Loucy (cell line): ENCODE data around the gene TMEM269.

Experiments used
- H2AFZ ChIP-seq: fragments of 200-600 bp; sonication (generic); 2 replicates; pipeline ENCODE4 v1.6.0; 2016; ENCODE audit warnings: antibody characterized with exemption, mild to moderate bottlenecking, low read length, moderate library complexity
- H3F3A ChIP-seq: fragments of 200-600 bp; 2 replicates; pipeline ENCODE4 v1.6.0; 2016; ENCODE audit warnings: antibody characterized with exemption, low read depth, mild to moderate bottlenecking
- H3K27me3 ChIP-seq: fragments of 200-600 bp; sonication (generic); 2 replicates; pipeline ENCODE4 v1.6.1; 2014; ENCODE audit warnings: low read length, mild to moderate bottlenecking; ENCODE audit not compliant: insufficient read depth, poor library complexity, severe bottlenecking
- H3K36me3 ChIP-seq: fragments of 200-600 bp; sonication (generic); 2 replicates; pipeline ENCODE4 v1.6.1; 2016; ENCODE audit warnings: low read length; ENCODE audit not compliant: insufficient read depth
- H3K4me1 ChIP-seq: fragments of 200-600 bp; sonication (generic); 2 replicates; pipeline ENCODE4 v1.5.1; 2014; ENCODE audit warnings: low read length, mild to moderate bottlenecking; ENCODE audit not compliant: insufficient read depth, poor library complexity, severe bottlenecking
- H3K4me2 ChIP-seq: fragments of 200-600 bp; sonication (generic); 2 replicates; pipeline ENCODE4 v1.6.0; 2014; ENCODE audit warnings: antibody characterized with exemption, low read length, low read depth, mild to moderate bottlenecking; ENCODE audit not compliant: poor library complexity, severe bottlenecking
- H3K4me3 ChIP-seq: fragments of 200-600 bp; sonication (generic); 2 replicates; pipeline ENCODE4 v1.5.1; 2014; ENCODE audit warnings: low read length, mild to moderate bottlenecking, mixed read lengths; ENCODE audit not compliant: poor library complexity, severe bottlenecking
- H3K79me2 ChIP-seq: fragments of 200-600 bp; sonication (generic); 2 replicates; pipeline ENCODE4 v1.6.1; 2014; ENCODE audit warnings: low read length; ENCODE audit not compliant: insufficient read depth
- H3K9ac ChIP-seq: fragments of 200-600 bp; sonication (generic); 2 replicates; pipeline ENCODE4 v1.6.0; 2014; ENCODE audit warnings: mild to moderate bottlenecking, low read depth, low read length, moderate library complexity; ENCODE audit not compliant: poor library complexity, severe bottlenecking
- H3K9me2 ChIP-seq: fragments of 200-600 bp; sonication (generic); replicated peaks from 2 replicates; pipeline ENCODE4 v1.6.1; 2016; ENCODE audit warnings: low read depth, low read length, mixed read lengths
- H3K9me3 ChIP-seq: fragments of 200-600 bp; sonication (generic); 2 replicates; pipeline ENCODE4 v1.6.1; 2014; ENCODE audit warnings: mild to moderate bottlenecking, antibody characterized with exemption, low read length, low read depth; ENCODE audit not compliant: insufficient read depth
- H4K20me1 ChIP-seq: fragments of 200-600 bp; sonication (generic); 2 replicates; pipeline ENCODE4 v1.6.0; 2014; ENCODE audit warnings: antibody characterized with exemption, low read length, mild to moderate bottlenecking; ENCODE audit not compliant: insufficient read depth, poor library complexity, severe bottlenecking
- EZH2phosphoT487 ChIP-seq: fragments of 200-600 bp; IDR thresholded peaks from 2 replicates; pipeline ENCODE4 v1.6.1; 2018; ENCODE audit warnings: antibody characterized with exemption, mild to moderate bottlenecking, moderate library complexity, borderline replicate concordance
- TF ChIP-seq, protein P1 (sequence below): fragments of 200-600 bp; sonication (generic); conservative IDR thresholded peaks from 2 replicates; pipeline ENCODE4 v1.5.1; 2014; ENCODE audit warnings: mild to moderate bottlenecking, antibody characterized with exemption, low read length

Gene TMEM269

DNA sequence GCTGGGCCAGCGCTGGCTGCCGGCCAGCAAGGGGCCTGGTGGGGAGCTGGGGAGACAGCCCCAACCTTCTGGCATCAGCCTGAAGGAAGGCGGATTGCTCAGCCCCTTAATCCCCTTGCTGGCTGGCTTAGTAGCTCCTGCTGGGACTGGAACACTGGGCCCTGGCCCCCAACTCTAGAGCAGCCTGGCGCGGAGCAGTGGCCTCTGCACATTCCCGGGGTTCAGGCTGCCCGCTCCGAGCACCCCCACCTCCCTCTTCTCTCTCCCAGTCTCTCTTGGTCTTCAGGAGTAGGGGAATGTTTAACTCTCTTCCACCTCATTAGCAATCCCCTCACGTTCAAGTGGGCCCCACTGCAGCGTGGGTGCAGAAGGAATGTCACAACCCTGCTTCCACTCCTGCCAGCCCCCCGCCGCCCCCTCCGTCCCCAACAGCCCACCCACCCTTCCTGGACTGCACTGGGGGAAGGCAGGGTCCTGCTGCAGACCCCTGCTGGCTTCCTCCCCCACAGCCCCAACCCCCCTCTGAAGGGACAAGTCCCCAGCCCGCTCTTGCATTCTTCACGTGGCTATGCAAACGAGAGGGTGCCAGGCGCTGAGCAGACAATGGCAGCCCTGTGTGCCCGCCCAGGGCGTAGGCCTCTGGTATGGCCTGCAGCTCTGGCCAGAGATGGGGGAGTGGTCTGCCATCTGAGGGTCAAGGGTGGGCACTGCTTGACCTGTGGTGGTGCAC is 43.8 kb upstream of the TMEM269 start:
- no peak overlapping the region for H3K9ac ChIP-seq
- TF ChIP-seq EZH2phosphoT487 = no peak
- no peaks in the 10 kb centered on the region for H3K27me3 ChIP-seq
- no peak overlapping the region for H2AFZ ChIP-seq
- H3K36me3 ChIP-seq = peaks cover 2% of the 10 kb centered on the region; the same call in 1 of the 2 replicates
- no peaks in the 10 kb centered on the region for H3K79me2 ChIP-seq
- peaks cover 11% of the 10 kb centered on the region for H3K4me1 ChIP-seq
- no peak overlapping the region for H3K4me3 ChIP-seq
- no peaks in the 10 kb centered on the region for H4K20me1 ChIP-seq
- no peaks in the 10 kb centered on the region for H3K9me2 ChIP-seq
- no peak overlapping the region for H3K4me2 ChIP-seq
- no peaks in the 10 kb centered on the region for H3F3A ChIP-seq
- H3K9me3 ChIP-seq = no peaks in the 10 kb centered on the region

DNA sequence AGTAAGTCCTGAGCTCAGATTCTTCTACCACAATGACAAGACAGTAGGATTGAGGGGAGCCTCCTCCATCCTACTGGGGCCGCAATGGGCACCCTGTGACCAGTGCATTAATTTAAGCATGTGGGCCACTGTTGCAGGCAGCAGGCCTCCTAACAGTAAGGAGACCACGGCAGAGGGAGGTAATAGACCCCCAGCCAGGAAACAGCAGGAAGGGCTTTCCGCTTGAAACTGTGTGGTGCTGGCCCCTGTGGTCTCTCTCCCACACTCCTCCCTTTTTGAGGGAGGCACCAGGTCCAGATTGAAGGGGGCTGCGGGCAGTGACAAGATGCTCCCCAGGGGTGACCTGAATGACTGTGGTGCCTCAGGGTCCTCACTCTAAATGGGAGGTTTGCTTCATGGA is 43.1 kb upstream of the TMEM269 start:
- Histone ChIP-seq H3K9me2 (no peaks in the 10 kb centered on the region), H3K9me3 (no peaks in the 10 kb centered on the region), H3K4me3 (no peak overlapping the region), H2AFZ (no peak overlapping the region), H4K20me1 (no peaks in the 10 kb centered on the region), H3K27me3 (no peaks in the 10 kb centered on the region), H3K9ac (no peak overlapping the region), H3K79me2 (no peaks in the 10 kb centered on the region), H3K36me3 (peaks cover 9% of the 10 kb centered on the region; the same call in 1 of the 2 replicates), H3K4me2 (no peak overlapping the region), H3F3A (no peaks in the 10 kb centered on the region), H3K4me1 (peaks cover 9% of the 10 kb centered on the region)
- no peak for TF ChIP-seq EZH2phosphoT487
- TF ChIP-seq, protein P1, sequence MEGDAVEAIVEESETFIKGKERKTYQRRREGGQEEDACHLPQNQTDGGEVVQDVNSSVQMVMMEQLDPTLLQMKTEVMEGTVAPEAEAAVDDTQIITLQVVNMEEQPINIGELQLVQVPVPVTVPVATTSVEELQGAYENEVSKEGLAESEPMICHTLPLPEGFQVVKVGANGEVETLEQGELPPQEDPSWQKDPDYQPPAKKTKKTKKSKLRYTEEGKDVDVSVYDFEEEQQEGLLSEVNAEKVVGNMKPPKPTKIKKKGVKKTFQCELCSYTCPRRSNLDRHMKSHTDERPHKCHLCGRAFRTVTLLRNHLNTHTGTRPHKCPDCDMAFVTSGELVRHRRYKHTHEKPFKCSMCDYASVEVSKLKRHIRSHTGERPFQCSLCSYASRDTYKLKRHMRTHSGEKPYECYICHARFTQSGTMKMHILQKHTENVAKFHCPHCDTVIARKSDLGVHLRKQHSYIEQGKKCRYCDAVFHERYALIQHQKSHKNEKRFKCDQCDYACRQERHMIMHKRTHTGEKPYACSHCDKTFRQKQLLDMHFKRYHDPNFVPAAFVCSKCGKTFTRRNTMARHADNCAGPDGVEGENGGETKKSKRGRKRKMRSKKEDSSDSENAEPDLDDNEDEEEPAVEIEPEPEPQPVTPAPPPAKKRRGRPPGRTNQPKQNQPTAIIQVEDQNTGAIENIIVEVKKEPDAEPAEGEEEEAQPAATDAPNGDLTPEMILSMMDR = no peak

DNA sequence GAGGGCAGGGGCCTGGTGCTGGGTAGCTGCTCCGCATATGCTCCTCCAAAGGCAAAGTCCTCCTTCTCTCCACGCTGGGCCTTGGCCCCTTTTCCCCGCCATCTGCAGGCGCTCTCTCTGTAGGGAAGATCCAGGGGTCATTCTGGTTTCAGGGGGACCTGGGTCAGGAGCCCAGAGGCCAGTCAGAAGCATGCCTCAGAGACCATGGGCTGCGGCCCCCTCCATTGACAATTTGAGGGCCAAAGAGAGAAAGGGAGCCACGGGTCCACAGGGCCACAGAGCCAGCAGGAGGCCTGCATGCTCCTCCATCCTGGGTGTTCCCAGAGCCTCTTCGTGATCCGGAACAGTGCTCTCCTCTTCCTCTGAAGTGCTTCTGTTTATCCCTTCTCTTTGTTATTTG is 42.6 kb upstream of the TMEM269 start:
- no peaks in the 10 kb centered on the region for H3K27me3 ChIP-seq
- H3K9ac ChIP-seq = no peak overlapping the region

More for the DNA sequence above, 42.6 kb upstream of the TMEM269 start:
- peaks cover 12% of the 10 kb centered on the region; the same call in 1 of the 2 replicates for H3K36me3 ChIP-seq
- H3F3A ChIP-seq = no peaks in the 10 kb centered on the region
- no peaks in the 10 kb centered on the region for H3K9me3 ChIP-seq
- peaks cover 5% of the 10 kb centered on the region for H3K4me1 ChIP-seq
- H3K4me2 ChIP-seq = no peak overlapping the region
- no peaks in the 10 kb centered on the region for H3K79me2 ChIP-seq
- no peak overlapping the region for H2AFZ ChIP-seq
- no peaks in the 10 kb centered on the region for H3K9me2 ChIP-seq
- H4K20me1 ChIP-seq = no peaks in the 10 kb centered on the region
- no peak overlapping the region for H3K4me3 ChIP-seq
- TF ChIP-seq, protein P1 = no peak
- no peak for TF ChIP-seq EZH2phosphoT487
